Smooth muscle cell (in vitro differentiated cells): ENCODE measurements around the gene DHH. TPM values are rescaled to one million over a fixed set of nuclear protein-coding genes. Genes with fewer than 3 reads are reported as not detected.

Source experiments
- DNase-seq: peaks from one replicate; lab custom pipeline; 2025; ENCODE audit not compliant: unreplicated experiment; lab: John Stamatoyannopoulos, UW
- H2AFZ ChIP-seq: fragments of 200-600 bp; sonication (generic); 2 replicates; pipeline ENCODE4 v1.6.0; 2016; ENCODE audit warnings: antibody characterized with exemption, low read depth, mild to moderate bottlenecking
- H3F3A ChIP-seq: fragments of 200-600 bp; sonication (generic); 2 replicates; pipeline ENCODE4 v1.6.0; 2017; ENCODE audit warnings: antibody characterized with exemption, low read depth
- H3K27ac ChIP-seq: fragments of 200-600 bp; sonication (generic); 2 replicates; pipeline ENCODE4 v1.5.1; 2016; ENCODE audit warnings: low read depth, mild to moderate bottlenecking
- H3K27me3 ChIP-seq: fragments of 200-600 bp; sonication (generic); 2 replicates; pipeline ENCODE4 v1.6.1; 2016; ENCODE audit warnings: low read depth, mild to moderate bottlenecking
- H3K36me3 ChIP-seq: fragments of 200-600 bp; sonication (generic); 2 replicates; pipeline ENCODE4 v1.5.1; 2016; ENCODE audit warnings: low read depth
- H3K4me1 ChIP-seq: fragments of 200-600 bp; sonication (generic); 2 replicates; pipeline ENCODE4 v1.5.1; 2016; ENCODE audit warnings: low read depth
- H3K4me2 ChIP-seq: fragments of 200-600 bp; sonication (generic); 2 replicates; pipeline ENCODE4 v1.6.0; 2016; ENCODE audit warnings: mild to moderate bottlenecking
- H3K4me3 ChIP-seq: fragments of 200-600 bp; sonication (generic); 2 replicates; pipeline ENCODE4 v1.5.1; 2016; ENCODE audit warnings: mild to moderate bottlenecking
- H3K79me2 ChIP-seq: fragments of 200-600 bp; sonication (generic); 2 replicates; pipeline ENCODE4 v1.6.0; 2016; ENCODE audit warnings: low read depth, mild to moderate bottlenecking
- H3K9ac ChIP-seq: fragments of 200-600 bp; sonication (generic); 2 replicates; pipeline ENCODE4 v1.6.0; 2016; ENCODE audit warnings: low read depth
- H3K9me3 ChIP-seq: fragments of 200-600 bp; sonication (generic); replicated peaks from 2 replicates; pipeline ENCODE4 v1.5.1; 2016; ENCODE audit warnings: low read depth
- H4K20me1 ChIP-seq: fragments of 200-600 bp; sonication (generic); 2 replicates; pipeline ENCODE4 v1.6.0; 2016; ENCODE audit warnings: low read depth
- WGBS: methylation state at CpG from one replicate; pipeline ENCODE4 v1.1.7; 2016; ENCODE audit warnings: low lambda C conversion rate; 5-methylcytosine and 5-hydroxymethylcytosine counted together
- polyA plus RNA-seq: library from polyadenylated mRNA; unstranded; fragments of >200 nt; fragmentation: Nextera tagmentation; extraction: Ambion mirVana; gene quantifications from 2 replicates; pipeline ENCODE4 v1.2.1, GENCODE V29; 2016
- total RNA-seq: library from RNA; depleted of rRNA; stranded (reverse); fragments of >200 nt; gene quantifications from 2 replicates; pipeline ENCODE4 v1.2.3, GENCODE V29; 2014
- TF ChIP-seq, protein P1 (sequence below): fragments of 200-600 bp; sonication (generic); IDR thresholded peaks from 2 replicates; pipeline ENCODE4 v1.5.1; 2017; ENCODE audit warnings: borderline replicate concordance, mild to moderate bottlenecking, antibody characterized with exemption; ENCODE audit not compliant: insufficient read depth, poor library complexity, severe bottlenecking

The DHH gene
- total and polyA plus RNA-seq, 2 experiments from 2014 or later: 0.04 TPM; not detected in 1

DNA sequence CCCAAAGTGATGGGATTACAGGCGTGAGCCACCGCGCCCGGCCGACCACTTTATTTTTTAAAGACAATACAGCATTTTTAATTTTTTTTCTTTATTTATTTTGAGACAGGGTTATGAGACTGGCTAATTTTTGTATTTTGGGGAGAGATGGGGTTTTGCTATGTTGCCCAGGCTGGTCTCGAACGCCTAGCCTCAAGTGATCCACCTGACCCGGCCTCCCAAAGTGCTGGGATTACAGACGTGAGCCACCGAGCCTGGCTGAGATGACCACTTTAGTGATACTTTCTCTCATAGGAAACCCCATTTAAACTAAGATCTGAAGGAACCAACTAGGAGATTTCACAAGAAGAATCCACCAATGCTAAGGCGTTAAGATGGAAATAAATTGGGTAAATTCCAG is 23.6 kb downstream of the DHH start:
- WGBS: 97% methylated on average over 11 of the region's 11 CpGs
- Histone ChIP-seq H3K4me2 (no peak overlapping the region), H2AFZ (no peak overlapping the region), H3K36me3 (no peaks in the 10 kb centered on the region), H3K9me3 (no peaks in the 10 kb centered on the region), H4K20me1 (no peaks in the 10 kb centered on the region), H3K9ac (no peak overlapping the region), H3K4me3 (no peak overlapping the region), H3K79me2 (no peaks in the 10 kb centered on the region), H3F3A (no peaks in the 10 kb centered on the region), H3K4me1 (peaks cover 5% of the 10 kb centered on the region), H3K27me3 (no peaks in the 10 kb centered on the region), H3K27ac (no peak overlapping the region)
- TF ChIP-seq, protein P1, sequence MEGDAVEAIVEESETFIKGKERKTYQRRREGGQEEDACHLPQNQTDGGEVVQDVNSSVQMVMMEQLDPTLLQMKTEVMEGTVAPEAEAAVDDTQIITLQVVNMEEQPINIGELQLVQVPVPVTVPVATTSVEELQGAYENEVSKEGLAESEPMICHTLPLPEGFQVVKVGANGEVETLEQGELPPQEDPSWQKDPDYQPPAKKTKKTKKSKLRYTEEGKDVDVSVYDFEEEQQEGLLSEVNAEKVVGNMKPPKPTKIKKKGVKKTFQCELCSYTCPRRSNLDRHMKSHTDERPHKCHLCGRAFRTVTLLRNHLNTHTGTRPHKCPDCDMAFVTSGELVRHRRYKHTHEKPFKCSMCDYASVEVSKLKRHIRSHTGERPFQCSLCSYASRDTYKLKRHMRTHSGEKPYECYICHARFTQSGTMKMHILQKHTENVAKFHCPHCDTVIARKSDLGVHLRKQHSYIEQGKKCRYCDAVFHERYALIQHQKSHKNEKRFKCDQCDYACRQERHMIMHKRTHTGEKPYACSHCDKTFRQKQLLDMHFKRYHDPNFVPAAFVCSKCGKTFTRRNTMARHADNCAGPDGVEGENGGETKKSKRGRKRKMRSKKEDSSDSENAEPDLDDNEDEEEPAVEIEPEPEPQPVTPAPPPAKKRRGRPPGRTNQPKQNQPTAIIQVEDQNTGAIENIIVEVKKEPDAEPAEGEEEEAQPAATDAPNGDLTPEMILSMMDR: no peak
- DNase-seq: no peak

DNA sequence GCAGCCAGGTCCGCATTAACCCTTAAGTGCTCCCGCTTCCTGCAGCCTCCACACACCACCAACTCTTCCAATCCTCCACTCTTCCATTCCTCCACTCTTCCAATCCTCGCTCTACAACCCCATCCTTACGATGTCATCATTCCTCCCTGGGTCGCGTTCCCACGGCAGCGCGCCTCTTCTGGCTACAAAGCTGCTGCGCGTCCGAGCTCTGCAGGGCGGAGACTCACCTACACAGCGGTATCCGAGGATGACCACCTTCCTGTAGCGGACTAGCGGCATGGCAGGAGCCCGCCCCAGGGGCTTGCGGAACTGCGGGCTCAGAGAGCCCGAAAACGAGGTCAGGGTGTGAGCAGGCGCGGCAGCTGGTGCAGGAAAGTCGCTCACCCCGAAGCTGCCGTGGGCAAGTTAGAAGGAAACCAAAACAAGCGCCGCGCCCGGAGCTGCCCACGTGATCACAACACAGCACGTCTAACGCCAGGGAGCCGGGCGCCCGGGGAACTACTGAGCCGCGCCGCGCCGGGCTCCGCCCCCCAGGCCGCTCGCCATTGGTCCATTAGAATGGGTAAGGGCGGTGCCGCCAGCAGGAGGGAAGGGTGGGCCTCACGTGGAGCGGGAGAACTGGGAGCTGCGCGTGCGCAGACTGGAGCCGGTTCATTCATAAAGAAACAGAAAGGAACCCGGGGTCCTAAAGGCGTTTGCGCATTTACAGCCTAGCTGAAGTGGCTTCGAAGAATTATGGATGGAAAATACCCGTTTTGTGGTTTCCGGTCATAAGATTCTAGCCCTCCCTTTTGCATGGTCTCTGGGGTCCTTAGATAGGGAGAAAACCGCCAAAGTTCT is 24.9 kb downstream of the DHH start, which contains the start of gene RHEBL1:
Gene RHEBL1, minus strand, starts transcription at position 473 of the 840 bp plus-strand sequence. Its CDS starts 194 bp downstream, at position 279.
- under 1% methylated on average over 60 of the region's 60 CpGs for WGBS

GRCh38 chr12:49068879-49069506 is 25.6 kb downstream of the DHH start:
- no peak for DNase-seq
- no peak overlapping the region for H3K27ac ChIP-seq
- WGBS: 31% methylated on average over 15 of the region's 21 CpGs
- H3K4me1 ChIP-seq: peaks cover 5% of the 10 kb centered on the region
- no peaks in the 10 kb centered on the region for H3K9me3 ChIP-seq
- peak overlapping the region; percentile 65 for H3K4me3 ChIP-seq
- H3K4me2 ChIP-seq: peak overlapping the region; percentile 83
- peak overlapping the region; percentile 87 for H2AFZ ChIP-seq
- no peaks in the 10 kb centered on the region for H3K27me3 ChIP-seq
- no peaks in the 10 kb centered on the region for H4K20me1 ChIP-seq
- no peaks in the 10 kb centered on the region for H3K36me3 ChIP-seq
- H3F3A ChIP-seq: no peaks in the 10 kb centered on the region
- H3K9ac ChIP-seq: no peak overlapping the region
- TF ChIP-seq, protein P1: no peak
- no peaks in the 10 kb centered on the region for H3K79me2 ChIP-seq

More for the DNA sequence above, 24.9 kb downstream of the DHH start, which contains the start of gene RHEBL1:
- H3K4me1 ChIP-seq: peaks cover 5% of the 10 kb centered on the region
- peak within 1 kb of the TSS; percentile 48 for H3K27ac ChIP-seq
- no peaks in the 10 kb centered on the region for H3K27me3 ChIP-seq
- H2AFZ ChIP-seq: peak within 1 kb of the TSS; percentile 88
- no peaks in the 10 kb centered on the region for H3K9me3 ChIP-seq
- H3K79me2 ChIP-seq: no peaks in the 10 kb centered on the region
- peak; percentile 92 for DNase-seq
- TF ChIP-seq, protein P1: no peak
- H3F3A ChIP-seq: no peaks in the 10 kb centered on the region
- H3K4me3 ChIP-seq: peak within 1 kb of the TSS; percentile 65
- H3K9ac ChIP-seq: peak within 1 kb of the TSS; percentile 40
- no peaks in the 10 kb centered on the region for H3K36me3 ChIP-seq
- peak within 1 kb of the TSS; percentile 83 for H3K4me2 ChIP-seq
- H4K20me1 ChIP-seq: no peaks in the 10 kb centered on the region
